Peyer's patch (tissue), 4 donors: Measurements from ENCODE around the gene CLN6.

Experiments
- POLR2A ChIP-seq, 2 donors: fragments of 450-650 bp; IDR thresholded peaks; one replicate each; pipeline ENCODE4 v1.5.1; 2017; ENCODE audit warnings: antibody characterized with exemption in 2 of 2, mild to moderate bottlenecking in 2 of 2, moderate library complexity in 2 of 2
- TF ChIP-seq, protein P1 (sequence below), 6 experiments: fragments of 450-650 bp in 4 of 6; fragments of 200-600 bp in 2 of 6; sonication (generic) in 1 of 6; IDR thresholded peaks; one replicate each; pipeline ENCODE4 v1.5.1; 2017 to 2019; ENCODE audit warnings: antibody characterized with exemption in 6 of 6, mild to moderate bottlenecking in 3 of 6, moderate library complexity in 1 of 6

DNA sequence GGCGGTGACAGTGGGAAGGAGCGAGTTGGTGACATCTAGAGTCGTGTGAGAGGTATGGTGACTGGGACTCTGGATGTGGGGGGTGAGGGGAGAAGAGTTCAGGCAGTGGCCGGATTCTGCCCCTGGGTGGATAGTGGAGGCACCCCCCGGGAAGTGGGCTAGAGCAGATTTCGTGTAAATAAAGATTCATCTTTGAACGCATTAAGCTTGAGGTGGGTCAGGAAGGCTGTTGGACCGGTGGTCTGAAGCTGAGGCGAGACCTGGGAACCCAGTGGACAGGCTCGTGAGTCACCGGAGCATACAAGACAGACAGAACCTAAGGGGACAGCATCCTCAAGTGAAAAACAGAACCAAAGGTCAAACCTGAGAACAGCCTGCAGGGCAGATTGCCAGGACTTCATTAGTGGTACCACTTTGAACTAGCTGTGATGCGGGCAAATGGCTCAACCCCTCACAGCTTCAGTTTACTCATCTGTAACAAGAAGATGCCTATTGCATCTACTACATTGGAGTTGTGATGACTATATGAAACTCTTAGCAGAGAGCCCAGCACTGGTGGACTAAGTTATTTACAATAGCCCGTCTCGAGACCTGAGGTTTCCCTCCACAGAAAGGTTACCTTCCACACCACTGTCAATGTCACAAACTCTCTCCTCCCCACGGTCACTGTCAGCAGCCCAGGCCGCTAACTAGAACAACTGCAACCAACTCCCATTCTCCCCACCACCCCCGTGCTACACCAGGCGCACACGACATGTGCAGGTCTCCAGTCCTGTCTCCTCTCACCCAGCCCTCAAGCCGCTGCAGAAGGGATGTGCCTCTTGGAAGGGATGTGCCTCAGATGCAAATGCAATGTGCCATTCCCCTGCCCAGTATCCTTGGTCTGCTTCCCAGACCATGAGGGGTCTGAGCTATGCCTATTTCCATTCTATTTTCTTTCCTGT is 901 bp upstream of the CLN6 start:
- TF ChIP-seq, protein P1, sequence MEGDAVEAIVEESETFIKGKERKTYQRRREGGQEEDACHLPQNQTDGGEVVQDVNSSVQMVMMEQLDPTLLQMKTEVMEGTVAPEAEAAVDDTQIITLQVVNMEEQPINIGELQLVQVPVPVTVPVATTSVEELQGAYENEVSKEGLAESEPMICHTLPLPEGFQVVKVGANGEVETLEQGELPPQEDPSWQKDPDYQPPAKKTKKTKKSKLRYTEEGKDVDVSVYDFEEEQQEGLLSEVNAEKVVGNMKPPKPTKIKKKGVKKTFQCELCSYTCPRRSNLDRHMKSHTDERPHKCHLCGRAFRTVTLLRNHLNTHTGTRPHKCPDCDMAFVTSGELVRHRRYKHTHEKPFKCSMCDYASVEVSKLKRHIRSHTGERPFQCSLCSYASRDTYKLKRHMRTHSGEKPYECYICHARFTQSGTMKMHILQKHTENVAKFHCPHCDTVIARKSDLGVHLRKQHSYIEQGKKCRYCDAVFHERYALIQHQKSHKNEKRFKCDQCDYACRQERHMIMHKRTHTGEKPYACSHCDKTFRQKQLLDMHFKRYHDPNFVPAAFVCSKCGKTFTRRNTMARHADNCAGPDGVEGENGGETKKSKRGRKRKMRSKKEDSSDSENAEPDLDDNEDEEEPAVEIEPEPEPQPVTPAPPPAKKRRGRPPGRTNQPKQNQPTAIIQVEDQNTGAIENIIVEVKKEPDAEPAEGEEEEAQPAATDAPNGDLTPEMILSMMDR (IDR thresholded peaks at IDR 0.05): no peak
- TF ChIP-seq POLR2A (IDR thresholded peaks at IDR 0.05): no peak
